ENCODE results near the gene CATSPER1.

DNA sequence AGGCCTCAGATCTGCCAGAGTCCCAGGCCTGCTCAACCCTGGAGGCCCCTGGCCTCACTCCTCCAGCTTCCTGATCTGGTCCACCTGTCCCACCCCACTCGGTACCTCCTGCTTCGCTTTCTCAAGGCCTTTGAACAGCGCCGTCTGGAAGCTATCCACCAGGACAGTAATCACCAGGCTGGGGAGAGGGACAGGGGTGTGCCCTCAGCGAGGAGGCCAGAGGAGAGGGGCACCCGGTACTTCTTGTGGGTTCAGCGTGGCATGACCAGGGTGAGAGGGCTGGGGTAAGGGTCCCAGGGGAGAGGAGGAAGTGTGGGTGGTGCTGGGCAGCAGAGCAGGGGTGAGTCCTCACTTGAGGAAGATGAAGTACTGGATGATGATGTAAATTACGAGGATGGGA is 6.1 kb downstream of the CATSPER1 start:
- no peak for TF ChIP-seq YY1 (IDR thresholded peaks at IDR 0.05; ENCODE audit: extremely low read depth, insufficient replicate concordance, low read depth, low read length)
- TF ChIP-seq ZFX (IDR thresholded peaks at IDR 0.05): no peak
- TF ChIP-seq, protein P1, sequence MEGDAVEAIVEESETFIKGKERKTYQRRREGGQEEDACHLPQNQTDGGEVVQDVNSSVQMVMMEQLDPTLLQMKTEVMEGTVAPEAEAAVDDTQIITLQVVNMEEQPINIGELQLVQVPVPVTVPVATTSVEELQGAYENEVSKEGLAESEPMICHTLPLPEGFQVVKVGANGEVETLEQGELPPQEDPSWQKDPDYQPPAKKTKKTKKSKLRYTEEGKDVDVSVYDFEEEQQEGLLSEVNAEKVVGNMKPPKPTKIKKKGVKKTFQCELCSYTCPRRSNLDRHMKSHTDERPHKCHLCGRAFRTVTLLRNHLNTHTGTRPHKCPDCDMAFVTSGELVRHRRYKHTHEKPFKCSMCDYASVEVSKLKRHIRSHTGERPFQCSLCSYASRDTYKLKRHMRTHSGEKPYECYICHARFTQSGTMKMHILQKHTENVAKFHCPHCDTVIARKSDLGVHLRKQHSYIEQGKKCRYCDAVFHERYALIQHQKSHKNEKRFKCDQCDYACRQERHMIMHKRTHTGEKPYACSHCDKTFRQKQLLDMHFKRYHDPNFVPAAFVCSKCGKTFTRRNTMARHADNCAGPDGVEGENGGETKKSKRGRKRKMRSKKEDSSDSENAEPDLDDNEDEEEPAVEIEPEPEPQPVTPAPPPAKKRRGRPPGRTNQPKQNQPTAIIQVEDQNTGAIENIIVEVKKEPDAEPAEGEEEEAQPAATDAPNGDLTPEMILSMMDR (IDR thresholded peaks at IDR 0.05 in 2 of 3, conservative IDR thresholded peaks at IDR 0.05 in 1 of 3; ENCODE audit: borderline replicate concordance in 1 of 3, insufficient read depth in 1 of 3, low read depth in 2 of 3, low read length in 2 of 3): no peak
- TF ChIP-seq, protein P2, sequence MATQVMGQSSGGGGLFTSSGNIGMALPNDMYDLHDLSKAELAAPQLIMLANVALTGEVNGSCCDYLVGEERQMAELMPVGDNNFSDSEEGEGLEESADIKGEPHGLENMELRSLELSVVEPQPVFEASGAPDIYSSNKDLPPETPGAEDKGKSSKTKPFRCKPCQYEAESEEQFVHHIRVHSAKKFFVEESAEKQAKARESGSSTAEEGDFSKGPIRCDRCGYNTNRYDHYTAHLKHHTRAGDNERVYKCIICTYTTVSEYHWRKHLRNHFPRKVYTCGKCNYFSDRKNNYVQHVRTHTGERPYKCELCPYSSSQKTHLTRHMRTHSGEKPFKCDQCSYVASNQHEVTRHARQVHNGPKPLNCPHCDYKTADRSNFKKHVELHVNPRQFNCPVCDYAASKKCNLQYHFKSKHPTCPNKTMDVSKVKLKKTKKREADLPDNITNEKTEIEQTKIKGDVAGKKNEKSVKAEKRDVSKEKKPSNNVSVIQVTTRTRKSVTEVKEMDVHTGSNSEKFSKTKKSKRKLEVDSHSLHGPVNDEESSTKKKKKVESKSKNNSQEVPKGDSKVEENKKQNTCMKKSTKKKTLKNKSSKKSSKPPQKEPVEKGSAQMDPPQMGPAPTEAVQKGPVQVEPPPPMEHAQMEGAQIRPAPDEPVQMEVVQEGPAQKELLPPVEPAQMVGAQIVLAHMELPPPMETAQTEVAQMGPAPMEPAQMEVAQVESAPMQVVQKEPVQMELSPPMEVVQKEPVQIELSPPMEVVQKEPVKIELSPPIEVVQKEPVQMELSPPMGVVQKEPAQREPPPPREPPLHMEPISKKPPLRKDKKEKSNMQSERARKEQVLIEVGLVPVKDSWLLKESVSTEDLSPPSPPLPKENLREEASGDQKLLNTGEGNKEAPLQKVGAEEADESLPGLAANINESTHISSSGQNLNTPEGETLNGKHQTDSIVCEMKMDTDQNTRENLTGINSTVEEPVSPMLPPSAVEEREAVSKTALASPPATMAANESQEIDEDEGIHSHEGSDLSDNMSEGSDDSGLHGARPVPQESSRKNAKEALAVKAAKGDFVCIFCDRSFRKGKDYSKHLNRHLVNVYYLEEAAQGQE (IDR thresholded peaks at IDR 0.05; ENCODE audit: low read depth): no peak
- no peak for TF ChIP-seq JUND (IDR thresholded peaks at IDR 0.05)
- no peak for TF ChIP-seq EZH2phosphoT487 (IDR thresholded peaks at IDR 0.05; ENCODE audit: borderline replicate concordance)
- TF ChIP-seq EGR1 (IDR thresholded peaks at IDR 0.05; ENCODE audit: low read depth): no peak
- no peak for TF ChIP-seq RAD21 (IDR thresholded peaks at IDR 0.05; ENCODE audit: low read depth)

Measured in HCT116 (cell line).